GM18870 (cell line): ENCODE data around the gene ARHGAP24.
"Not testable (repeated sequence)": the region's sequence is repeated elsewhere in the genome, so short reads cannot be mapped to it uniquely, and the experiment has no call there.

Experiments
- ATAC-seq: cut with Tn5 transposase; IDR thresholded peaks from one replicate; pipeline ENCODE4 v1.9.1; 2021; ENCODE audit warnings: moderate library complexity; ENCODE audit not compliant: unreplicated experiment

ARHGAP24 gene

DNA sequence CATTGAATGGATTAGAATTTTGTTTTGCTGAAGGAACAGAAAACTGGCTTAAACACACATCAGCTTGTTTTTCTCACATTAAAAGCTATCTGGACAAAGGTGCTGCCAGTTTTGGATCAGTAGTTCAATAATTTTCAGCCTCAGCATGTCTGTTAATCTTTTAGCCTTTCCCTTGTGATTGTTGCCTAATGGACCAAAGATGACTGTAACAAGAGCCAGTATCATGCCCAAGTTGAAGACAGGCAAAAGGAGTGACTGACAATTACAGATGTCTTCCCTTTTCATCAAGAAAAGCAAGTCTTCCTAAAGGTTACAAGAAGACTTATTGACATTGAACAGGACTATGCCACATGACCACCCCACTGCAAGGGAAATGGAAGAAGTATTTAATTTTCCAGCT is 465.2 kb downstream of the ARHGAP24 start:
- ATAC-seq, result no peak

DNA sequence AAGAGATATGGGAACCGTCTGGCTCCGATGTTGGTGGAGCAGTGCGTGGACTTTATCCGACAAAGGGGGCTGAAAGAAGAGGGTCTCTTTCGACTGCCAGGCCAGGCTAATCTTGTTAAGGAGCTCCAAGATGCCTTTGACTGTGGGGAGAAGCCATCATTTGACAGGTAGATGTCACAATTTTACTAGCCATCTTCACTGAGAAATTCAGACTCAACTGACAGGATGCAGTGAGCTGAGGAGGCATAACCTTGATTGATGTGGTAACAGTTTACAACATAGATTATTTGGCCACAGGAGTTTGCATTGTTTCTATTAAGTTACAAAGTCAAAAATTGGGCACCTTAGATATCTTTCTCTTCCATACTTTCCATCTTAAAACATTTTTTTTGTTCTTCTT is 467.2 kb downstream of the ARHGAP24 start:
- ATAC-seq, result no peak

DNA sequence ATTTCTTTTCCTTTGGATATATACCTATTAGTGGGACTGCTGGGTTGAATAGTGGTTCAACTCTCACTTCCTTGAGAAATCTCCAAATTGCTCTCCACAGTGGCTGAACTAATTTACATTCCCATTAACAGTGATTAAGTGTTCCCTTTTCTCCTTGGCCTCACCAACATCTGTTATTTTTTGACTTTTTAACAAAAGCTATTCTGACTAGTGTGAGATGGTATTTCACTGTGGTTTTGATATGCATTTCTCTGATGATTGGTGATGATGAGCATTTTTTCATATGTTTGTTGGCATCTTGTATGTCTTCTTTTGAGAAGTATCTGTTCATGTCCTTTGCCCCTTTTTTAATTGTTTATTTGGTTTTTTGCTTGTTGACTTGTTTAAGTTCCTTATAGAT is 471.9 kb downstream of the ARHGAP24 start:
- ATAC-seq, result no peak

DNA sequence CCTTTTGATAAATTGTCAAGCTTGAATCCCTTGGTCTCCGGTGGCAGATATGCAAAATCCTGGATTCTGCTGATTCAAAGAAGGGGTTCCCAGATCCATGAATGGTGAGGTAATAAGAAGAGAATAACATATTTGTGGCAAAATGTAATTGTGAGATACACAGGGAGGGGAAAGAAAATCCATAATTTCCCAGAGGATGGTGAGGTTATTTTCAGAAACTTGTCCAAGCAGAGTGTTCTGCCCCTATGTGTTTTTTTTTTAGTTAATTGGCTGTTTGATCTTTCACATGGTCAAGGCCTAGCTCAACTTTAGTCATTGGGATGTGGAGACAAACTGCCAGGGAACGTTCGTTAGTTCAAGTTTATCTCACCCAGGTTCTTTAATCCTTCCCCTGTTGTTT is 476.1 kb downstream of the ARHGAP24 start:
- ATAC-seq, result no peak

DNA sequence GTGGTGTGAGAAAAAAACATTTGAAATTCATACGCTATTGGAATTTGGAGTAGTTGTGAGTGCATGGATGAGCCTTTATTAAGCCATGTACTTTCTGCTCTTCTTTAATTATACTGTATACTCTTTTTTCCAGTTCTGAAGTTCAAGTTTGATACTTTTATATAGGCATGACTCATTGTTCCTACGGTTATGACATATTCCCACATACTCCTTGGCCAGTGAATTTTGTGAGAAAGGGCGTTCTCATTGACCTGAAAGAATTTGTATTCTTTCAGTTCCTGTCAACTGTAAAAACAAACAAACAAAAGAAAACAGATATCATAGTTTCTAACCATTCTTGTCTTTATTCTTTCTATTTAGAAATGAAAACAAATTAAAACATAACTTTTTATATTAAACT is 477.6 kb downstream of the ARHGAP24 start:
- ATAC-seq, result no peak

DNA sequence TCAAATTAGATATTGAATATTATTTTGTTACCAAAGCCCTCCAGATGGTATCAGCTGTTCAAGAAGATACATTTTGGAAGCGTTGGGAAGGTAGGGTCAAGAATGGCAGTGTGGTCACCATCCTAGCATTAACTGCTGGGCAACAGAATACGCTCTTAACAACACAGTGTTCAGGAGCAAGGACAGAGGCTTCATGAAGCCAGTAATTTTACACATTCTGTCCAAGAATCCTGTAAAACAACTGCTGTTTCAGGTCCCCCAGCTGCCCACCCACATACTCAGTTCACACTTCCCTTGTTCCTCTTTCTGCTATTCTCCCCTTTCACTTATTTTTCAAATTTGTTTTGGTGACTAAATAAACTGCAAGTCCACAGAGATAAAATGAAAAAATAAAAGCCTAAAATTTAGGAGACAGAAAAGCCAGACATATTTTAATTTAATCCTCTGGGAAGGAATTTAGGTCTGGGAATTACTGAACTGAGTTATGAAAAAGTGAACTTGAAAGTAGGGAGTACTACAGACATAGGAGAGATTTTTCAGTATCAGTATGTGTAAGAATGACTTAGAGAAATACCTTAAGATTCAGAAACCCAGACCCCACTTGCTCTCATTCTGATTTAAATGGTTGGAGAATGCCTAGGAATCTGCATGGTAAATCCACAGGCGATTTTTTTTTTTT is 478.2 kb downstream of the ARHGAP24 start:
- ATAC-seq, result peak; percentile 59

DNA sequence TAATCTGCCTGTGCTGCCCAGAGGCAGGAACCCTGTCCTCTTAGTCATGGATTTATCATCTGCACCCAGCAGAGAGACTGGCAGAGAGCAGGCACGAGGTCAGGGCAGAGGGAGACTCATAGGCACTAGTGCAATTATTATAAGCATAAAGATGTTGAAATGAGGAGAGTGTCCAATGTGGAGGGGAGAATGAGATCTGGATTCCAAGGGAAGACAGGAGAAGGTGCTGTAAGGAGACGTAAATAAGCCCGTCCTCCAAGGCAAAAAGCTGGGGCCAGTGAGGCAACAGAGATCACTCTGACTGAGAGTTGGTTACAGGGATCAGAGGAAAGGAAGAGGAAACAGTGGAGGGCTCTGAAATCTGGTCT is 478.7 kb downstream of the ARHGAP24 start:
- no peak for ATAC-seq

DNA sequence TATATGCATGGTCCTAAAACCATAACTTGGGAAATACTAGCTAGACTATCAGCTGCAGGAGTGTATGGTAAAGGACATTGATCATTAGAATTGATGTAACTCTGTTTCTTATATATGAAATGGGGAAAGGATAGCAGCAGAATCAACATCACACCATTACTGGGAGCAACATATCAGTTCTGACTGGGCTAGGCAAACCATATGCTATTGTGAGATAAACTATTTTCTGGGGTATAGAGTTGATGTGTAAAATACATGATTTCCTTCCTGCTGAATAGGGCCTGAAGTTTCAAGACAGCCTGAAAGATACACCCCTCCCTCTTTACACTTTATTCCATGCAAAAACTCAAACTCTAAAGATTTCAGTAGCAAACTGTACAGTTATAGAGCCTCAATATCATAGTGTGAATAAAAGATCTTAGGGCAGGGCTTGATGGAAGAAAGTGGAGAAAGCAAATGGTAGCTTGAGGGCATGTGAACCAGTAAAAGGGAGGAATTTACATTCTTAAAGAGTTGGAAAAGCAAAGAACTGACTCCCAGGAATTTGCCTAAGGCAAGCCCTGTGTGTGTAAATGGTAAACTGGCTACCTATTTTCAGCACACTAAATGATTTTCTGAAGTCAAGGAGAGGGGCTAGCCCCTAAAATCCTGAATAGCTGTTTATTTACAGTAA is 480.8 kb downstream of the ARHGAP24 start:
- ATAC-seq, result no peak

DNA sequence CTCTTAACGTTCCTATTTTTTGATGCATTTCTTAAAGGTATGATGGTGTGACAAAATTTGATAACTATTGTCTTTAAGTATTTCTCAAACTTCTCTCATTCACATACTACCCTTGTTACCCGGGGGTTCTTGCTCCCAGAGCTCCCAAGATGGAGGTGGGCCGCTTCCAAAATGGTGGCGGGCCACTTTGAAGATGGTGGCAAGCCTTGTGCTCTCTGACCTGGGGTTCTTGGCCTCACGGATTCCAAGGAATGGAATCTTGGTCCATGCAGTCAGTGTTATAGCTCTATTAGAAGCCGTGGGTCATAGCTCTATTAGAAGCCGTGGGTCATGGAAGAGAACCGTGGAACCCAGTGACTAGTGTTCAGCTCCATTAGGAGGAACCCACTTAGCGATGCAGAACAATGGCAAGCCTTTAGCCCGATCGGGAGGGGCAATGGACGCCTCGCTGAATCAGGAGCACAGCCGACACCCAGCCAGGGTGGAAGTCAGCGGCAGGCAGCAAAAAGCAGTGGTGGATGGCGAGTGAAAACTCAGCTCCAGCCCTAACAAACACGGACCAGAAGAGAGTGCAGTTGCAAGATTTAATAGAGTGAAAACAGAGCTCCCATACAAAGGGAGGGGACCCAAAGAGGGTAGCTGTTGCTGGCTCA is 481.5 kb downstream of the ARHGAP24 start:
- ATAC-seq, result no peak

DNA sequence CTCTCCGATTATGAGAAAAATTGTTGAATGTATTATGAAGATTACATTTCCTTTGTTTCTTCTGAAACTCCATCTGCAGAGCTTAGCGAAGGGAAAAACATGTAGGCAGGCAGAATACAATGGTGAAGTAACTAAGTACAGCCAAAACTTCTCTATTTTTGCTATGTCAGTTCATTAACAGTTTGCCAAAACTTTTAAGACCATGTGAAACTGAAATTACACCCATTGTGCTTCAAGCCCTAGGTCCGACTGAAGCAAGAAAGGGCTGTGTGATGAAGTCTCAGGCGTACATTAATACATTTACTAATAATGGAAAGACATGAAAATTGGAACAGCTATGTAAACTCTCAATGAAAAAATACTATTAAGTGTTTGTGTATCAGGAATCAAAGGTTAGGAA is 486.9 kb downstream of the ARHGAP24 start:
- ATAC-seq, result no peak

DNA sequence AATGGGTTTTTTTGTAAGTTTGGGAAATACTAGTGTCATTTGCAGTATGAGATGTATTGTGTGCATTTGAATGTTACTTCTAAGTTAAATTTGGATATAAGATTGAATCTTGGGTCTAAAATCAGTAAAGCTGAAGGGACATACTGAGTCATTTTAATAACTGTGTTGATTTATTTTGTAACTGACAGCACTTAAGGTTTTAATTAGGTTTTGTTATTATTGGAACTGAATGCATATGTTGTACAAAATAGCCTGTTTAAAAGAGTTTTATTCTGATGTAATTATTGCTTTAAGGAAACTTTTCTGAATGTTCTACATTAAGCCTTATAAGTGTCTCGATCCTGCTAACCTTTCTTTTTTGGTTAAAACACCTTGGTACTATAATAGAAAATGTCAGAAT is 488.3 kb downstream of the ARHGAP24 start:
- no peak for ATAC-seq

DNA sequence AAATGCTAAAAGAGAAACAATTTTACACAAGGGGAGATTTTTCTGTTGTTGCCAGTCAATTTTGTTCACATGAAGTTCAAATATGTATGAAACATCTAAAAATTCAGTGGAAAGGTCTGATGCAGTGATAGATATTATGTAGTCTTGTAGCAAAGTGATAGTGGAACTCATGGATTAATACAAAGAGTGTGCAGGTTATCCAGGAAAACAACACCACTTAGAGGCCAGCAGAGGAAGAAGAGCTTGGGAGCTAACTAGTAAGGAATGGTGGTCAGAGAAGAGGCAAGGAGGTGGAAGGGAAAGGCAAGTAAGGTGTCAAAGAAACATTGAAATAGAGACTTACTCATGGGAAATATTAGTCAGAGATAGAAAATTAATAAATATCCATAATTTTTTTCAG is 489.3 kb downstream of the ARHGAP24 start:
- ATAC-seq, result no peak

DNA sequence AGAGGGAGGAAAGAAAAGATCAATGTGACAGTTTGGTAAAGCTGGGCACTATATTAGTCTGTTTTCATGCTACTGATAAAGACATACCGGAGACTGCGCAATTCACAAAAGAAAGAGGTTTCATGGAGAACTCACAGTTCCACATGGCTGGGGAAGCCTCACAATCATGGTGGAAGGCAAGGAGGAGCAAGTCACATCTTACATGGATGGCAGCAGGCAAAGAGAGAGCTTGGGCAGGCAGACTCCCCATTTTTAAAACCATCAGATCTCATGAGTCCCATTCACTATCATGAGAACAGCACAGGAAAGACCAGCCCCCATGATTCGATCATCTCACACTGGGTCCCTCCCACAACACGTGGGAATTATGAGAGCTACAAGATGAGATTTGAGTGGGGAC is 490.1 kb downstream of the ARHGAP24 start:
- not testable (repeated sequence) for ATAC-seq

DNA sequence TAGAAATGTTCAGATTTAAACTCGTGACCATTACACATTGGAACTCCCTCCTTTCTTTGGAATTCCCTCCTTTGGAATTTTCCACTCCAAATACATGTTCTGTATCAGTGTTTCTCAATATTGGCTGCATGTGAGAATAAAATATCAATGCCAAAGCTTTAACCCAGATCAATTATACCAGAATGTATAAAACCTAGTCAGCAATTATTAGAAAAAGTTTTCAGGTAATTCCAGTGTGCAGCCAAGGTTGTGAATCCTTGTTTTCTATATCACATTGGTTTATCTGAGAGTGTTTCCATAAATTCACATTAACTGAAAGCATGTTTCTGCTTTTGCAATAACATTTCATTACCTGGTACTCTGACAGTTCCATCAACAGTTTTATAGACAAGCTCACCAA is 490.6 kb downstream of the ARHGAP24 start:
- ATAC-seq, result no peak

DNA sequence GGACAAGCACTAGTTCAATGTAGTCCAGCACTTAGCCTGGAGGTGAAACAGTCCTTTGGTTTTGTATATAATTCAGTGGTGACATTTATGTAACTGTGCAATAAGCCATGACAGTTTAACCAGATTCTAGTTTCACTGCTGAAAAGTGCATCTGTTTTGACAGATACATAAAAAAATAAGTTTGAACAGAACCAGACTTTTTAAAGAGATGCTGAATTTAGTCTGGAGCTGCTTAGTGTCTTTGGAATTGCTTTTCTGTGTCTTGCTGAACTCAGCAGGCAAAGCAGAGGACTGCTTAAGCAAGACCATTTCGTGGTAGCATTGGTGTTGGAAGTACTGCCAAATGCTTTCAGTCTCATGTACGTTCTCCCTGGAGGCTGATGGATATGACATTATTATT is 491.4 kb downstream of the ARHGAP24 start:
- ATAC-seq, result no peak

DNA sequence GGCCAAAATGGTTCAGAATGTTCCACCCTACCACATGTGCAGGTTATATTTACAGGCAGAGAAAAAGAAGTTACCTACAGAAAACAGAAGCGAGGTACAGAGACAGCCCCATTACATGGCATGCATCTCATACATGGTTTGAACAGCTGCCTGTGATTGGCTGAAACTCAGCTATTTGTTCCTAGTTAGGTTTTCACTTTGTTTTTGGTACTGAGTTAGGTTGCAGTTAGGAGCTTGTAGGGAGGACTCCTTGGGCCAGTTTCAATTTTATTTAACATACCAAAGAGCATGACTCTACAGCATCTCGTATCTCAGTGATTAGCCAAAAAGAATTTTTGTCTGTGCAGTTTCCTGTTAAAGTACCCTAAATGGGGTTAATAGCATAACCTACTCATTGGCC is 492.9 kb downstream of the ARHGAP24 start:
- ATAC-seq, result no peak

DNA sequence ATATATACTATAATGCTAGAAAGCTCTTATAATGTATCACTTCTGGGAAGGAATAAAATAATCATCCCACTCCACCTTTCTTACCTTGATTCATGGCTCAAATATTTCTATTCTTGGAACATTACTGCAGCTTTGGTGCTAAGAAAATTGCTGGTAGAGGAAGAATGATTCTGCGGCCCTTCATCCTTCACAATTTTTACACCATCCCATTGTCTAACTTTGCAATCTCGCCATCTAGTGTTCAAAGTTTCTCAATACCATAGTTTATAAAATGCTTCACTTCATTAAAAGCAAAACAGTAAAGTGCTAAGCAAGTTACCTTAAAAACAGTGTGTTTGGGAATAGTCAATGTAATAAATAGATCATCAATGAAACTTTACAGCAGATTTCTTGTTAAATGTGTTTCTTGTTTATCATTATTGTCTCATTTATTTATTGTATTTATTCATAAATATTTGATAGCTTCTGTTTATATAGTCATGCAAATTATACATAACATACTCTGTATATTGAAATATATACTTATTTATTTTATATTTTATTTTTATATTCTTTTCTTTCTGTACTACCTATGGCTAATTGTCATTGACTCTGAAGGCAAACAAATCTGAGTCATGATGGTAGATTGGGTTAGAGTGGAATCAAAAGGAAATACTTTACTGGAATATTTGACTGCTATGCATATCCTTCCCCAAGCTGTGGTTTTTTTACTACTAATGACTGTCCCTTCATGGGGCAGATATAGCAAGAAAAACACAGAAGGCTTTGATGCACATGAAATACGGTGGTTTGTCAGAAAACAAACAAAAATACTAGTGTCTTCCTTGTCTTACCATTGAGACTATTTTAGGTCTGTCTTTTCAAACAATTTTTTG is 494.2 kb downstream of the ARHGAP24 start:
- ATAC-seq, result peak; percentile 61

DNA sequence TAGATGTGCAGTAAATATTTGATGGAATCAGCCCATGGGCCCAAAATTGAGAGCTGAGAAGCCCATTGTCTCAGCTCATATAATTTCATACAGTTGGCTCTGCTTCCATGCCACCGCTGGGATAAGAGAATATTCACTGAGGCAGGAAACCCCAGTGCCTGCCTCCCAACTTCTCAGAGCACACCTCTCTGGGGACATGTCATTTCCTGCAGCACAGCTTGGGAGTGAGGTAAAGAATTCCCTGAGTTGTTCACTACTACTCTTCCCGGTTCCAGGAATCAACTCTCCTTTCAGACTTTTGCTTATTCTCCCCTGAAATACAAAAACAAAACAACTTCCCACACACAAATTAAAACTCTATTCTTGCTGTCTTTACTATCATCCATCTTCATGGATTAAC is 495.6 kb downstream of the ARHGAP24 start:
- no peak for ATAC-seq

DNA sequence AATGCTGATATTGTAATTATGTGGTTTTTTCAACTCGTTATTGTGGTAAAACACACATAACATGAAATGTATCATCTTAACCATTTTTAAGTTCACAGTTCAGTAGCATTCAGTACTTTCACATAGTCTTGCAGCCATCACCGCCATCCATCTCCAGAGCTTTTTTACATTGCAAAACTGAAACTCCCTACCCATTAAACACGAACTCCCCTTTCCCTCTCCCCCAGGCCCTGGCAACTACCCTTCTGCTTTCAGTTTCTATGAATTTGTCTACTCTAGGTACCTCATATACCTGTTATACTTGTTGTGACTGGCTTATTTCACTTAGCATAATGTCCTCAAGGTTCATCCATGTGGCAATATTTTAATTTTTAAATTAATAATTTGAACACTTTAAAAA is 504.3 kb downstream of the ARHGAP24 start:
- ATAC-seq, result peak; percentile 100

DNA sequence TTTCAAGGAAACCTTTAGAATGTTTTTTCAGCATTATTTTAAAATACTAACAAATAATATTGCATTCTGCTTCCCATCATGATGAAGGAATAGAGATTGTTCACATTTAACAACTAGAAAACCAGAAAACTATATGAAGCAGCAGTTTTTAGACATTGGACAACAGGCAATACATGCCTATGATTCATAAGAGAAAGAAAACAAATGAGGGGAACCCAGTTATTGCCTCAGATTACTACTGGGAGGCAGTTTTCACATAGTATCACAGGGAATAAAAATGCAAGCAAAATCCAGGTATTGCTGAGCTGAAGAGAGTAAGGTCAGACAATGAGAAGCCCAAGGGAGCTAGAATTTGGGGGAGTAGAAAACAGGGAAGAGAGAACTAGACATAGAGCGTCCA is 511.3 kb downstream of the ARHGAP24 start:
- no peak for ATAC-seq

DNA sequence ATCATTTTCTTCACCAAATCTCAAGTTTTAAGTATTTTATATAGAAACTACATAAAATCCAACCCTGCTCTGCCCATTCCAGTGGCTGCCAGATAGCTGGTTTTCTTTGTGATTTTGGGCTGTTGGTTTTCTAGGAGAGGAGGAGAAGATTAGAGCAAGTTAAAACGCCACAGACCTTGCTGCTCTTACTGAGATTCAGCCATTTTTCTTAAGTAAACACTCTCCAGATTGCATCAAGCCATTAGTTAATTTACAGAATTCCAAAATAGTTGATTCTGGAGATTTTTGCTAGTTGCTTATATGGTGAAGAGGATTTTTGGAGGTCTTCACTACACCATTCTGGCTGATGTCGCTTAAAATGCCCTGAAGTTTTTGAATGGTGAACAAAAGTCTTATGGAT is 518.7 kb downstream of the ARHGAP24 start:
- no peak for ATAC-seq

DNA sequence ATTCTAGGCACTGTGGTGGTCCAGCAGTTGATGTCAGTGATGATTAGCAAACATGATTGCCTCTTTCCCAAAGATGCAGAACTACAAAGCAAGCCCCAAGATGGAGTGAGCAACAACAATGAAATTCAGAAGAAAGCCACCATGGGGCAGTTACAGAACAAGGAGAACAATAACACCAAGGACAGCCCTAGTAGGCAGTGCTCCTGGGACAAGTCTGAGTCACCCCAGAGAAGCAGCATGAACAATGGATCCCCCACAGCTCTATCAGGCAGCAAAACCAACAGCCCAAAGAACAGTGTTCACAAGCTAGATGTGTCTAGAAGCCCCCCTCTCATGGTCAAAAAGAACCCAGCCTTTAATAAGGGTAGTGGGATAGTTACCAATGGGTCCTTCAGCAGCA is 519.6 kb downstream of the ARHGAP24 start:
- no peak for ATAC-seq
